ENCODE results near the gene RLN3. TPM values are rescaled to one million over a fixed set of nuclear protein-coding genes. Genes with fewer than 3 reads are reported as not detected.

RLN3 gene
- polyA plus RNA-seq, 1 of the 3 experiments (the other 2 are of a cell fraction), result not detected

DNA sequence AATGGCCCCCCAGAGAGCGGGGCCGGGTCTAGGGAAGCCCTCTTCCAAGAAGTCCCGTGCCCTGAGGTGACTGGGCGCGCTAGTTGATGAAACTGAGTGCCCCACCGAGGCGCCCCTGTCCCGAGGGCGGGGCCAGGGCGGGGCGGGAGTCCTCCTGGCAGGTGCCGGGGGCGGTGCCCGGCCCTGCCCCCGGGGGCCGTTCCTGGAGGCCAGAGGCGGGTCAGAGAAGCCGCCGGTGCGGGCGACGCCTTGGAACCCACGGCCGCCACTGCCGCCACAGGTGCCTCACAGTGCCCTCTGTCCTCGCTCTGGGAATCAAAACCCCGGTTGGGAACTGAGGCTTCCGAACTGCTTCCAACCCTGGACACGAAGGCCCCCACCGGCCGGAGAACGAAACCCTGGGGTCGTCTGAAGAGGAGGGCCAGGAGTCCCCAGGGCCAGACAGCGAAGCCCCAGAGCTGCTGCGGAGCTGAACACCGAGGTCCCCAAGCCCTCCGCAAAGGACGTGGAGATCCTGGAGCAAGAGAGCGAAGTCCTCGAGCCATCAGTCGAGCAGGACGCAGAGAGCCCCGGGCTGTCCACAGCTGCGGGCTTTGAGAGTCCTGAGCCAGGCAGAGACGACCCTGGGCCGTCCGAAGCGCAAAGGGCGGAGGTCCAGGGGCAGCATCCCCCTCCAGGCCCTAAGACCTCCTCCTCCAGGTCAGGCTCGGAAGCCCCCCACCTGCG, 44.8 kb downstream of the RLN3 start, which contains the start of gene MISP3:
Gene MISP3 (plus strand): TSS at position 252 of the 726 bp plus-strand sequence. CDS start 524 bp downstream, outside the sequence.
- H3F3A ChIP-seq (replicated peaks; ENCODE audit: insufficient read depth), result no peaks in the 10 kb centered on the region
- TF ChIP-seq EZH2phosphoT487 (IDR thresholded peaks at IDR 0.05; ENCODE audit: borderline replicate concordance, low read depth) (no peak), YY1 (IDR thresholded peaks at IDR 0.05; ENCODE audit: low read depth) (no peak), RXRA (IDR thresholded peaks at IDR 0.05; ENCODE audit: borderline replicate concordance, low read depth) (no peak), TEAD4 (IDR thresholded peaks at IDR 0.05; ENCODE audit: borderline replicate concordance, insufficient read depth) (no peak), MEF2A (IDR thresholded peaks at IDR 0.05; ENCODE audit: borderline replicate concordance, low read depth) (no peak), ELF1 (IDR thresholded peaks at IDR 0.05) (no peak), SMC3 (IDR thresholded peaks at IDR 0.05; ENCODE audit: low read depth, low read length) (no peak), POLR2AphosphoS5 (IDR thresholded peaks at IDR 0.05; ENCODE audit: low read depth, low read length) (no peak), NFIC (IDR thresholded peaks at IDR 0.05; ENCODE audit: borderline replicate concordance) (no peak), MXI1 (IDR thresholded peaks at IDR 0.05; ENCODE audit: low read depth, low read length) (no peak)
- TF ChIP-seq, protein P1, sequence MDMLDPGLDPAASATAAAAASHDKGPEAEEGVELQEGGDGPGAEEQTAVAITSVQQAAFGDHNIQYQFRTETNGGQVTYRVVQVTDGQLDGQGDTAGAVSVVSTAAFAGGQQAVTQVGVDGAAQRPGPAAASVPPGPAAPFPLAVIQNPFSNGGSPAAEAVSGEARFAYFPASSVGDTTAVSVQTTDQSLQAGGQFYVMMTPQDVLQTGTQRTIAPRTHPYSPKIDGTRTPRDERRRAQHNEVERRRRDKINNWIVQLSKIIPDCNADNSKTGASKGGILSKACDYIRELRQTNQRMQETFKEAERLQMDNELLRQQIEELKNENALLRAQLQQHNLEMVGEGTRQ (IDR thresholded peaks at IDR 0.05; ENCODE audit: borderline replicate concordance, low read depth, low read length), result no peak
- TF ChIP-seq, protein P2, sequence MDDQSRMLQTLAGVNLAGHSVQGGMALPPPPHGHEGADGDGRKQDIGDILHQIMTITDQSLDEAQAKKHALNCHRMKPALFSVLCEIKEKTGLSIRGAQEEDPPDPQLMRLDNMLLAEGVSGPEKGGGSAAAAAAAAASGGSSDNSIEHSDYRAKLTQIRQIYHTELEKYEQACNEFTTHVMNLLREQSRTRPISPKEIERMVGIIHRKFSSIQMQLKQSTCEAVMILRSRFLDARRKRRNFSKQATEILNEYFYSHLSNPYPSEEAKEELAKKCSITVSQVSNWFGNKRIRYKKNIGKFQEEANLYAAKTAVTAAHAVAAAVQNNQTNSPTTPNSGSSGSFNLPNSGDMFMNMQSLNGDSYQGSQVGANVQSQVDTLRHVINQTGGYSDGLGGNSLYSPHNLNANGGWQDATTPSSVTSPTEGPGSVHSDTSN (IDR thresholded peaks at IDR 0.05), result no peak
- CTCF ChIA-PET, result interaction anchor here (0.6 to 6.7 kb wide), 50 partner anchors 8 to 801 kb away, joined by 3 to 146 read pairs (median 5); partner anchors contain the start of genes ADGRE5, BRME1, C19orf67 and CC2D1A
- H3K9me2 ChIP-seq, result no peaks in the 10 kb centered on the region
- peak within 1 kb of the TSS; percentile 99; the same call in 1 of the 2 replicates for H2AFZ ChIP-seq (ENCODE audit: low read depth)
- no peaks in the 10 kb centered on the region for H3K79me2 ChIP-seq (ENCODE audit: insufficient read depth)
- H3K9ac ChIP-seq, result peak within 1 kb of the TSS; percentile 70
- no CpG with 5 or more reads among the region's 51 CpGs for WGBS (ENCODE audit: low lambda C conversion rate)
- H3K9me3 ChIP-seq, result no peaks in the 10 kb centered on the region
- H3K4me2 ChIP-seq, result peak within 1 kb of the TSS; percentile 93
- peaks cover 0 to 14% of the 10 kb centered on the region in 2 experiments; a peak in 1 of 4 replicates for H3K4me1 ChIP-seq (ENCODE audit: control insufficient read depth in 1 of 2, insufficient read depth in 2 of 2, low read depth in 1 of 2, low read length in 1 of 2)
- peak within 1 kb of the TSS; percentile 60 to 85 for H3K4me3 ChIP-seq (ENCODE audit: low read depth in 2 of 2, low read length in 1 of 2)
- H4K20me1 ChIP-seq (ENCODE audit: insufficient read depth), result no peaks in the 10 kb centered on the region
- peak within 1 kb of the TSS; percentile 24 to 50; a peak in 3 of 4 replicates for H3K27ac ChIP-seq (ENCODE audit: low read depth in 2 of 2, low read length in 1 of 2)
- peak; percentile 46 for DNase-seq
- H3K36me3 ChIP-seq (replicated peaks in 1 of 2; ENCODE audit: control insufficient read depth in 1 of 2, insufficient read depth in 2 of 2, low read length in 1 of 2), result no peaks in the 10 kb centered on the region
- POLR2A ChIA-PET, result interaction anchor here (0.5 to 1.6 kb wide), 5 partner anchors 9 to 191 kb away, joined by 3 to 6 read pairs (median 3); no protein-coding TSS in a partner anchor
- H3K27me3 ChIP-seq (ENCODE audit: insufficient read depth), result no peaks in the 10 kb centered on the region

DNA sequence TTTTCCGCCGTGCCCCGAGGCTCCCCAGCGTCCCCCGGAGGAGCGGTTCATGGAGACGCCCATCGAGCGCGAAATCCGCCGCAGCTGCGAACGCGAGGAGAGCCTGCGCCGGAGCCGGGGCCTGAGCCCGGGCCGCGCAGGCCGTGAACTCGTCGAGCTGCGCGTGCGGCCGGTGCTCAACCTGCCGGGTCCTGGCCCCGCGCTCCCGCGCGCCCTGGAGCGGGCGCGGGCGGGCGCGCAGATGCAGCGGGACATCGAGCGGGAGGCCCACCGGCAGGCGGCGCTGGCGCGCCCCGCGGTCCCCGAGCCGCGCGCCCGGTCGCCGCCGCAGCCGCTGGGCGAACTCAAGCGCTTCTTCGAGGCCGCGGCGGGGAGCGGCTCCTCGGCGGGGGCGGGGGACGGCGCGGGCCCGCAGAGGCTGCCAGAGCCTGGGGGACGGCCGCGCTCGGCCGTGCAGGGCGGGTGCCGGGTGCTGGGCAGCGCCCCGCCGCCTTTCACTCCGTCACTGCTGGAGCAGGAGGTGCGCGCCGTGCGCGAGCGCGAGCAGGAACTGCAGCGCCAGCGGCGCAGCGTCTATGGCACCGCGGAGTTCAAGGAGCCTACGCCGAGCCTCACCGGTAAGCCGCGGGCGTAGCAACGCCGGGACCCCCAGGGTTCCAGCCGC, 45.4 kb downstream of the RLN3 start:
- H3K79me2 ChIP-seq (ENCODE audit: insufficient read depth), result no peaks in the 10 kb centered on the region
- H3K4me1 ChIP-seq (ENCODE audit: control insufficient read depth in 1 of 2, insufficient read depth in 2 of 2, low read depth in 1 of 2, low read length in 1 of 2), result peaks cover 0 to 14% of the 10 kb centered on the region in 2 experiments; a peak in 1 of 4 replicates
- no peaks in the 10 kb centered on the region for H3K27me3 ChIP-seq (ENCODE audit: insufficient read depth)
- H3K9me3 ChIP-seq, result no peaks in the 10 kb centered on the region
- ChIA-PET POLR2A (interaction anchor here (0.6 to 1.6 kb wide), 5 partner anchors 14 to 198 kb away, joined by 3 to 6 read pairs (median 4); partner anchors contain the start of gene IL27RA), CTCF (interaction anchor here (0.6 to 6.7 kb wide), 48 partner anchors 9 to 802 kb away, joined by 3 to 146 read pairs (median 4); partner anchors contain the start of genes ADGRE5, C19orf67, DCAF15 and IL27RA)
- H3K9ac ChIP-seq, result peak overlapping the region; percentile 70
- H3K36me3 ChIP-seq (replicated peaks in 1 of 2; ENCODE audit: control insufficient read depth in 1 of 2, insufficient read depth in 2 of 2, low read length in 1 of 2), result no peaks in the 10 kb centered on the region
- peak overlapping the region; percentile 60 to 85 for H3K4me3 ChIP-seq (ENCODE audit: low read depth in 2 of 2, low read length in 1 of 2)
- H3F3A ChIP-seq (replicated peaks; ENCODE audit: insufficient read depth), result no peaks in the 10 kb centered on the region
- H3K4me2 ChIP-seq, result peak overlapping the region; percentile 93
- H3K9me2 ChIP-seq, result no peaks in the 10 kb centered on the region
- peak overlapping the region; percentile 99 for H2AFZ ChIP-seq (ENCODE audit: low read depth)
- peak; percentile 92 for DNase-seq
- H3K27ac ChIP-seq (ENCODE audit: low read depth in 2 of 2, low read length in 1 of 2), result peak overlapping the region; percentile 24 to 50; a peak in 3 of 4 replicates
- H4K20me1 ChIP-seq (ENCODE audit: insufficient read depth), result no peaks in the 10 kb centered on the region
- WGBS (ENCODE audit: low lambda C conversion rate), result 0% methylated on average over 5 of the region's 106 CpGs
- TF ChIP-seq, protein P1 (IDR thresholded peaks at IDR 0.05; ENCODE audit: borderline replicate concordance, low read depth, low read length), result no peak
- peak; percentile 58 for TF ChIP-seq MXI1 (IDR thresholded peaks at IDR 0.05; ENCODE audit: low read depth, low read length)
- TF ChIP-seq, protein P3, sequence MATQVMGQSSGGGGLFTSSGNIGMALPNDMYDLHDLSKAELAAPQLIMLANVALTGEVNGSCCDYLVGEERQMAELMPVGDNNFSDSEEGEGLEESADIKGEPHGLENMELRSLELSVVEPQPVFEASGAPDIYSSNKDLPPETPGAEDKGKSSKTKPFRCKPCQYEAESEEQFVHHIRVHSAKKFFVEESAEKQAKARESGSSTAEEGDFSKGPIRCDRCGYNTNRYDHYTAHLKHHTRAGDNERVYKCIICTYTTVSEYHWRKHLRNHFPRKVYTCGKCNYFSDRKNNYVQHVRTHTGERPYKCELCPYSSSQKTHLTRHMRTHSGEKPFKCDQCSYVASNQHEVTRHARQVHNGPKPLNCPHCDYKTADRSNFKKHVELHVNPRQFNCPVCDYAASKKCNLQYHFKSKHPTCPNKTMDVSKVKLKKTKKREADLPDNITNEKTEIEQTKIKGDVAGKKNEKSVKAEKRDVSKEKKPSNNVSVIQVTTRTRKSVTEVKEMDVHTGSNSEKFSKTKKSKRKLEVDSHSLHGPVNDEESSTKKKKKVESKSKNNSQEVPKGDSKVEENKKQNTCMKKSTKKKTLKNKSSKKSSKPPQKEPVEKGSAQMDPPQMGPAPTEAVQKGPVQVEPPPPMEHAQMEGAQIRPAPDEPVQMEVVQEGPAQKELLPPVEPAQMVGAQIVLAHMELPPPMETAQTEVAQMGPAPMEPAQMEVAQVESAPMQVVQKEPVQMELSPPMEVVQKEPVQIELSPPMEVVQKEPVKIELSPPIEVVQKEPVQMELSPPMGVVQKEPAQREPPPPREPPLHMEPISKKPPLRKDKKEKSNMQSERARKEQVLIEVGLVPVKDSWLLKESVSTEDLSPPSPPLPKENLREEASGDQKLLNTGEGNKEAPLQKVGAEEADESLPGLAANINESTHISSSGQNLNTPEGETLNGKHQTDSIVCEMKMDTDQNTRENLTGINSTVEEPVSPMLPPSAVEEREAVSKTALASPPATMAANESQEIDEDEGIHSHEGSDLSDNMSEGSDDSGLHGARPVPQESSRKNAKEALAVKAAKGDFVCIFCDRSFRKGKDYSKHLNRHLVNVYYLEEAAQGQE (IDR thresholded peaks at IDR 0.05; ENCODE audit: low read depth, low read length), result no peak
- TF ChIP-seq, protein P4, sequence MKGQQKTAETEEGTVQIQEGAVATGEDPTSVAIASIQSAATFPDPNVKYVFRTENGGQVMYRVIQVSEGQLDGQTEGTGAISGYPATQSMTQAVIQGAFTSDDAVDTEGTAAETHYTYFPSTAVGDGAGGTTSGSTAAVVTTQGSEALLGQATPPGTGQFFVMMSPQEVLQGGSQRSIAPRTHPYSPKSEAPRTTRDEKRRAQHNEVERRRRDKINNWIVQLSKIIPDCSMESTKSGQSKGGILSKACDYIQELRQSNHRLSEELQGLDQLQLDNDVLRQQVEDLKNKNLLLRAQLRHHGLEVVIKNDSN (IDR thresholded peaks at IDR 0.05; ENCODE audit: borderline replicate concordance, low read depth), result no peak
